Measurements from ENCODE around the gene NFAM1. TPM values are rescaled to one million over a fixed set of nuclear protein-coding genes. Genes with fewer than 3 reads are reported as not detected.

The NFAM1 gene, protein sequence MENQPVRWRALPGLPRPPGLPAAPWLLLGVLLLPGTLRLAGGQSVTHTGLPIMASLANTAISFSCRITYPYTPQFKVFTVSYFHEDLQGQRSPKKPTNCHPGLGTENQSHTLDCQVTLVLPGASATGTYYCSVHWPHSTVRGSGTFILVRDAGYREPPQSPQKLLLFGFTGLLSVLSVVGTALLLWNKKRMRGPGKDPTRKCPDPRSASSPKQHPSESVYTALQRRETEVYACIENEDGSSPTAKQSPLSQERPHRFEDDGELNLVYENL
- not detected in 5 replicates for total RNA-seq (2022; extraction: Qiagen RNA extraction; ENCODE audit: low read depth)

DNA sequence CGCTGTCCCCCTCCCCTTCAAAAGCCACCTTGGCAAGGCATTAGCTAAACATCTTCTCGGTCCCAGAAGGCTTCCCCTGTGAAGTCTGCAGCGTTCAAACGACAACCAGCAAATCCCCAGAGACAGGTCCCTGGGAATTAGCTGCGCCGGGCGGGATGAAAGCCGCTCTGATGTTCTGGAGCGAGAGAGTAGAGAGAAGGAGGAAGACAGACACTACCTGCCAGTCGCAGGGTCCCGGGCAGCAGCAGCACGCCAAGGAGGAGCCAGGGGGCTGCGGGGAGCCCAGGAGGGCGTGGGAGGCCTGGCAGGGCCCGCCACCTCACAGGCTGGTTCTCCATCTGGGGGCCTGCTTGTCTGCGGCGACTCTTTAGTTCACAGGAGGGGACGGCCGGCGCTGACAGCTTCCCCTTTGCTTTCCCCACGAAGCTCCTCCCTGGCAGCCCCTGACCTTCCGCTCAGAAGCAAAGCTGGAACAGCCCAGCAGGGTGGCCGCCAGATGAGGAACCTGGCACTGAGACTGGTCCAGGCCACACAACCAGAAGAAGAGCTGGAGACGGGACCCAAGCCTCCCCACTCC, at the start of gene NFAM1:
Gene NFAM1 (minus strand): TSS at position 384 of the 577 bp plus-strand sequence. CDS start 46 bp downstream, at position 338.

Other genes starting within 250 kb of the NFAM1 start
- 13.6 to 15.1 TPM (median 14.7 TPM) in 5 replicates for gene TCF20, start 161.8 kb downstream of the NFAM1 start, total RNA-seq (2022; extraction: Qiagen RNA extraction; ENCODE audit: low read depth)
- 41.6 to 58.7 TPM (median 53.4 TPM) in 5 replicates for gene RRP7A, start 87.4 kb upstream of the NFAM1 start, total RNA-seq (2022; extraction: Qiagen RNA extraction; ENCODE audit: low read depth)
- gene SERHL2, start 121.6 kb upstream of the NFAM1 start, total RNA-seq (2022; extraction: Qiagen RNA extraction; ENCODE audit: low read depth), result 0.23 to 0.27 TPM (median 0.26 TPM) in 3 of 5 replicates, not detected in the others
- 36.5 to 40.1 TPM (median 39.2 TPM) in 5 replicates for gene POLDIP3, start 182.5 kb upstream of the NFAM1 start, total RNA-seq (2022; extraction: Qiagen RNA extraction; ENCODE audit: low read depth)
- not detected in 5 replicates for gene ATP5MGL, start 208.2 kb upstream of the NFAM1 start, total RNA-seq (2022; extraction: Qiagen RNA extraction; ENCODE audit: low read depth)
- 80.3 to 119 TPM (median 98.1 TPM) in 5 replicates for gene CYB5R3, start 217.0 kb upstream of the NFAM1 start, total RNA-seq (2022; extraction: Qiagen RNA extraction; ENCODE audit: low read depth)